CD4-positive, alpha-beta T cell treated with Interferon alpha-2 for 1 hour (primary cell): ENCODE measurements around the gene TTBK1.
"Not testable (repeated sequence)": the region's sequence is repeated elsewhere in the genome, so short reads cannot be mapped to it uniquely, and the experiment has no call there.

ENCODE experiments used
- DNase-seq, 2 donors: peaks; one replicate each; pipeline ENCODE4 v3.0.0-alpha.2; 2020 to 2022

TTBK1 gene

GRCh38 chr6:43290339-43290904 is 47.1 kb downstream of the TTBK1 start:
- no peak for DNase-seq

- no peak for DNase-seq
Measured at GRCh38 chr6:43290905-43291355, 47.6 kb downstream of the TTBK1 start.

- no peak for DNase-seq
Measured at GRCh38 chr6:43291708-43292107, 48.4 kb downstream of the TTBK1 start.

DNA sequence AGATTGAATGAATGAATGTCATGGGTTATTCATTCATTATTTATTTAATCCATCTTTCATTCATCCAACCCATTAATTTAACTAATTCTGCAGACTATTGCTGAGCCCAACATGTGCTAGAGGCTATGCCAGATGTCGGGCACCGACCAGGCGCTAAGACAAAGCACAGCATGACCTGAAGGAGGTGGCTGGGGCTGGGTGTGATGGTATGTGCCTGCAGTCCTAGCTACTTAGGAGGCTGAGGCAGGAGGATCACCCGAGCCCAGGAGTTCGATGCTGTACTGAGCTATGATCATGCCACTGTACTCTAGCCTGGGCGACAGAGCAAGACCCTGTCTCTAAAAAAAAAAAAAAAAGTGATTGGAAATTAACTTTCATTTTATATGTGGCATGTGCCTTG is 49.1 kb downstream of the TTBK1 start:
- DNase-seq: no peak

DNA sequence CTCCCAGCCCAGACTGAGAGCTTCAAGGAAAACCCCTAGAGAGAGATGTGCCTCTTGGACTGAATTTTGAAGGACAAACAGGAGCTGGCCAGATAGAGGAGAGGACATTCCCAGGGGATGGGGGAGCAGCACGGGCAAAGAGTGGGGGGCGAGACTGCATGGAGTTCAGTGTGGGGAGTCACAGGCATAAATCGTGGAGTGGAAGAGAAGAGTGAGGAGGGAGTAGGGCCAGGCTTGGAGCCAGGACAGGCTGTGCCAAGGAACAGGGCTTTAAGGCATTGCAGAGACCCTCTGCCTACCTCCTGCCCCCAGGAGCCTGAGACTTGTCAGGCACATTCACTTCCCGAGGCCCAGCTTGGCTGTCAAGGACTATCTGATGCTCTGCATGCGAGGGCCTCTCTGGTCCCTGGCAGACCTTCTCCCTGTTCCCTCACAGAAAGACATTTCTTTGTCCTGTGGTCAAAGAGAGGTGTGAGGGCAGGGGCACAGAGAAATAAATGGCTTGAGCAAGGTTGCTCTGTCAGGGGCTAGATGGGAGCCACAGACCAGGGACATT is 49.6 kb downstream of the TTBK1 start:
- DNase-seq: no peak

DNA sequence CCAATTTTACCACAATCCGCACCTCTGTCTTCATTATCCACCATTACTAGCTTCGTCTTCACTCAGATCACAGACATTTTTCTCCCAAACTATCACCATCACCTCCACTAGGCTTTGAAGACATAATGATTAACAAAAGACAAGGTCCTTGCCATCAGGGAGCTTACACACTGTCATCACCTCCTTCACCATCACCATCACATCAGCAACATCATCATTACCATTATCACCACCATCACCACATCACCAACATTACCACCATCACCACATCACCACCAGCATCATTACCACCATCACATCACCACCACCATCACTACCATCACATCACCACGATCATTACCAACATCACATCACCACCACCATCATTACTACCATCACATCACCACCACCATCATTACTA is 50.4 kb downstream of the TTBK1 start:
- no peak for DNase-seq

DNA sequence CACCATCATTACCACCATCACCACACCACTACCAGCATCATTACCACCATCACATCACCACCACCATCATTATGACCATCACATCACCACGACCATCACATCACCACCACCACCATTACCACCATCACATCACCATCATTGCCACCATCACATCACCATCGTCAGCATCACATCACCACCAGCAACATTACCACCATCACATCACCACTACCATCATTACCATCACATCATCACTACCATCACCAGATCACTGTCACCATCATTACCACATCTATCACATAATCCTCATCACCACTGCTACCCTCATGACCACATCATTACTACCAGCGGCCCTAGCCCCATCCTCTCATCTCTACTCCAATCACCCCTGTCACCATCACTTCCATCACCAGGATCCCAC is 51.3 kb downstream of the TTBK1 start:
- no peak for DNase-seq

GRCh38 chr6:43295456-43295855 is 52.2 kb downstream of the TTBK1 start:
- no peak for DNase-seq

- DNase-seq: no peak
Measured at GRCh38 chr6:43296780-43297497, 53.7 kb downstream of the TTBK1 start.

DNA sequence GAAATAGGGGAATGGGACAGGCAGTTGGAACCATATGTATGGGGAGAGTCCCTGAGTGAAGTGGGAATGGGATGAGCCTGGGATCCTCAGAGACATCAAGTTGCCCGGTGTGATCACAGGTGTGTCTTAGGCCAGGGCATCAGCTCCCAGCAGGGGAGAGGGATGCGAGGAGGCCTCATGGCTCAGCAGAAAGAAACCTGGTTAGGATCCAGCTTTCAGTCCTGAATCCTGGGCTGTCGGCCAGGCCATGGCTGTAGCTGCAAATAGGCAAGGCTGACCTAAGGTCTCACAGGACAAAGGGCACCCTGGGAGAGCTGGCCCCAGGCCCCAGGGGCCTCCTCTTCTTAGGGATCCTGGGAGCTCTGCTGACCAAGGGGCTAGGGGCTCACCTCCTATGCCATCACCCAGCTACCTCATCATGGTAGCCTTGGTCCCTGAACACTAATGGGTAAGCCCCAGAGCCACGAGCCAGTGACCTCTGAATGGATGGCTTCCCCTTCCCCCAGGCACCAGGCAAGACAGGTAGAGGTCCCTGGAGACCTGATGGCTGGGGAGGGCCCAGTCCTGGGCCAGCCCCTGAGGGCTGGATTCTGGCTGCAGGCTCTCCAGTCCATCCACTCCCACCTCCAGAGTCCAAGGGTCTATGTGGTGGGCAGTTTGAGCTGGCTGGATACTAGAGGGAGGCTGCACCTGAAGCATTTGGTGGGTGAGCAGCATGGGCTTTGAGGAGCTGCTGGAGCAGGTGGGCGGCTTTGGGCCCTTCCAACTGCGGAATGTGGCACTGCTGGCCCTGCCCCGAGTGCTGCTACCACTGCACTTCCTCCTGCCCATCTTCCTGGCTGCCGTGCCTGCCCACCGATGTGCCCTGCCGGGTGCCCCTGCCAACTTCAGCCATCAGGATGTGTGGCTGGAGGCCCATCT is 54.6 kb downstream of the TTBK1 start, which contains the start of gene SLC22A7:
SLC22A7 (plus strand) TSS at position 617 of the 921 bp plus-strand sequence; CDS start at position 716, 99 bp downstream.
- no peak for DNase-seq

DNA sequence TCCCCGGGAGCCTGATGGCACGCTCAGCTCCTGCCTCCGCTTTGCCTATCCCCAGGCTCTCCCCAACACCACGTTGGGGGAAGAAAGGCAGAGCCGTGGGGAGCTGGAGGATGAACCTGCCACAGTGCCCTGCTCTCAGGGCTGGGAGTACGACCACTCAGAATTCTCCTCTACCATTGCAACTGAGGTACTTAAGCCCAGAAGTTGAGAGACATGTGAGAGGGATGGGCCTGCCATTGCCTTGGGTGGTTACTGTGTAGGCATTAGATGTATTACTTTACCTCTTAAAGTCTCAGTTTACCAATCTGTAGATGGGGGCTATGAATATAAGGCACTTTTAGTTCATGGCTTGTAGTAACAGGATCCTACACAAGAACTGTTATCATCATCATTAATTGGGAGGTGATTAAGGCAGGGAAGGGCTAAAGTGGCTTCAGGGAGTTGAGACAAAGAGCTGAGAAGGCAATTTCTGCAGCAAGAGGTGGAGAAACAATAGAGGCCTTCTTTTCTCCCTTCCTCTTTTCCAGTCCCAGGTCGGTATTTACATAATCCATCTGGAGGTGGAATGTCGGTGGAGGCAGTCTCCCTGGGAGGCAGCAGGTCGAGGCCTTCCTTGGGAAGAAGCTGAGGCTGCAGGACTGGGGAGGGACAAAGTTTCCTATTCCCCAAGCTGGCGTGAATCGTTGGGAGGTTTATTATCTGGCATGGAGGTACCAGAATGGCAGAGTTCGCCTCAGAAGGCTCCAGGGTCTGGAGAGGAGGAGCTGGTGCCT is 55.5 kb downstream of the TTBK1 start:
- no peak for DNase-seq

DNA sequence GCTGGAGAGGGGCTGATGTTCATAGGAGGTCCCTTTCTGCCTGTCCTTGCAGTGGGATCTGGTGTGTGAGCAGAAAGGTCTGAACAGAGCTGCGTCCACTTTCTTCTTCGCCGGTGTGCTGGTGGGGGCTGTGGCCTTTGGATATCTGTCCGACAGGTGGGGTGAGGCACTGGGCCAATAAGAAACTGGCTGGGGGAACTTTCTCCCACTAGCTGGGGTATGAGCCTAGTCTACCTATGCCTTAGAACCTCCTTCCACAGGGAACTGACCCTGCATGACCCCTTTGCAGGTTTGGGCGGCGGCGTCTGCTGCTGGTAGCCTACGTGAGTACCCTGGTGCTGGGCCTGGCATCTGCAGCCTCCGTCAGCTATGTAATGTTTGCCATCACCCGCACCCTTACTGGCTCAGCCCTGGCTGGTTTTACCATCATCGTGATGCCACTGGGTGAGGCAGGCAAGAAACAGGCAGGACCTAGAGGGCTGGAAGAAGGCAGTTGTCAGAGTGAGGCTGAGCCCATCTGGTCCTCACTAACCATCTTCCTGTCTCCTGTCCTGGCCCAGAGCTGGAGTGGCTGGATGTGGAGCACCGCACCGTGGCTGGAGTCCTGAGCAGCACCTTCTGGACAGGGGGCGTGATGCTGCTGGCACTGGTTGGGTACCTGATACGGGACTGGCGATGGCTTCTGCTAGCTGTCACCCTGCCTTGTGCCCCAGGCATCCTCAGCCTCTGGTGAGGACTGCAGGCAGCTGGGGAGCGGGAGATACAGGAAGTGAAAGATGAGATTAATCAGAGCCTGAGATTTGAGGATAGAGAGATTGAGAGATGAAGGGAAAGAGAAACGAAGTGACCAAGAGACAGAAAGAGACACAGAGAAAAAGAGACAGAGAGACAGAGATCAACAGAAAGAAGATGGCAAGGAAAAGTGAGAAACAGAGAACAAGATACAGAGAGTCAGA is 56.3 kb downstream of the TTBK1 start:
- DNase-seq: no peak

GRCh38 chr6:43301081-43301870 is 58.0 kb downstream of the TTBK1 start:
- no peak for DNase-seq

DNA sequence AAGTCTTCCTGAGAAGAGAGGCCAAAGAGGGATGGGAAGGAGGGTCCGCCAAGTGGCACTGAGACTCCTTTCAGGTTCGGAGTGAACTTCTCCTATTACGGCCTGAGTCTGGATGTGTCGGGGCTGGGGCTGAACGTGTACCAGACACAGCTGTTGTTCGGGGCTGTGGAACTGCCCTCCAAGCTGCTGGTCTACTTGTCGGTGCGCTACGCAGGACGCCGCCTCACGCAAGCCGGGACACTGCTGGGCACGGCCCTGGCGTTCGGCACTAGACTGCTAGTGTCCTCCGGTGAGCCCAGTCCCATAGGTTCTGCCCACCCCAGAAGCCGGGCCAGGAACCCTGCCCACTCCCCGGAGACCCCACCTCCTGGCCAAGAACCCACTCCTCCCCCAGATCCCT is 58.8 kb downstream of the TTBK1 start:
- no peak for DNase-seq

GRCh38 chr6:43303006-43303405 is 59.7 kb downstream of the TTBK1 start:
- not testable (repeated sequence) for DNase-seq

GRCh38 chr6:43303751-43304331 is 60.6 kb downstream of the TTBK1 start:
- DNase-seq: no peak

DNA sequence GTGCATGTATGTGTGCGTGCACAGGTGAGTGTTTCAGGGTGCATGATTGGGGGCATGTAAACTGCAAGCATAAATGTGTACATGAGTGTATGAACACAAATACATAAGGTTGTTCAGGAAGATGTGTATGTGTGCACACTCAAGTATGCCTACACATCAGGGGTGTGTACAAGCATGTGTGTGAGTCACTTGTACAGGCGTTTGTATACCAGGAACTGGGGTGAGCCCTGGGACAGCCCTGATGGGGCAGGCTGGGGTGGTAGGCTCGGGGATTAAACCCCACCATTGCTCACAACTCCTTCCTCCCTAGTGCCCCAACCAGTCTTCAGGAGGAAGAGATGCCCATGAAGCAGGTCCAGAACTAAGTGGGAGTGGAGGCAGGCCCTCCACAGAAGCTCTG is 61.1 kb downstream of the TTBK1 start:
- no peak for DNase-seq

DNA sequence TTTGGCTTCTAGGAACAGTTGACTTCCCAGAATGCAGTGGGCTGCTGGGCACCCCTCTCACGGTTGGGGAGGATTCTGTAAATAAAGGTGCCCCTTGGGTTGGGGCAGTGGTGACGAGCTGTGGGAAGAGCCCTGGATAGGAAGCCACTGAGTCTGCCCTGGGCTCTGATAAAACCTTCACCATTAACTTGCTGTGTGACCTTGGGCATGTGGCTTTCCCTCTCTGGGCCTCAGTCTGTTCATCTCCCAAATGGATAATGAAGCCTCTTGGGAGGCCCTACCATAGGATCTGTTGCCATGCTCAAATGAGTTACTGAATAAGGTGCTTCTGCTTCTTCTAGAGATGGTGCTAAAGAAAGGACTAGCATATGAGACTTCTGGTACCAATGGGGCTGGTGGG is 61.6 kb downstream of the TTBK1 start:
- no peak for DNase-seq

DNA sequence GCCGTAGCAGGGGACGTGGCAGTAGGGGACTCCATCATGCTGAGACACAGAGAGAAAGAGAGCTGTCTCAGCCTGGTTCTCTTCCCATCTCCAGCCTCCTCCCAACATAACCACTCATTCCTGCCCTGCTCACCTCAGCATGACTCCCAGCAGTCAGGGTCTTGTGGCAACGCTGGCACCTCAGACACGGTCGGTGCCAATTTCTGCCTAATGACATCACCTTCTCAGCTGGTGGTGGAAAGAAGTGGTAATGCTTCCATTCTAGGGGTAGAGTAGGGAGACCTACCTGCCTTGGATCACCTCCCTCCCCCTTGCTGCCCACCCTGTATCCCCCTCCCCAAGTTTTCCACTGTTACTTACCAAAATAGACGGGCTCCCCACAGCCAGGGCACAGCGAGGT is 62.8 kb downstream of the TTBK1 start:
- no peak for DNase-seq
